ENCODE data around the gene C1QC.

Gene C1QC

DNA sequence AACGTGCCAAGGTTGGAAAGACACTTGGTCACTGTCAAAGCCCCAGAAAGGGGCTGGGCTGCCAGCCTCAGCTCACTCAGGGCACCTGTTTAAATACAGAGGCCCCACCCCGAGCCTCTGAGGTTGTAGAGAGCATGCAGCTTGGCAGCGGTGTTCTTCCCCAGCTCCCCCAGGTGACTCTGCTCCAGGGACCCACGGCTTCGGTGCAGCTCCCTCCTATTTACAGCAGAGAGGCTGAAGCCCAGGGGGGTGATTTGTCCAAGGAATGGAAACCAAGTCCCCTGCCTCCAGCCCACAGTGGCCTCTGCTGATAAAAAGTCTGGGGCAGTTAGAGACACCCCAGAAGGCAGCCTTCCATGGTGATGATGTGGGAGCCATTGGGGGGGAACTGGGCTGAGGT, 16.1 kb upstream of the C1QC start:
- H3K27me3 Mint-ChIP-seq: peaks cover 70 to 100% of the 10 kb centered on the region in 2 donors
- no peaks in the 10 kb centered on the region for H3K9me3 Mint-ChIP-seq
- no peak overlapping the region for H3K27ac Mint-ChIP-seq
- DNase-seq (no peak), ATAC-seq (replicated peaks) (no peak)
- peaks cover 0 to 2% of the 10 kb centered on the region in 2 donors for H3K4me1 Mint-ChIP-seq (ENCODE audit: low read depth in 2 of 2)
- H3K36me3 Mint-ChIP-seq (ENCODE audit: insufficient read depth): peaks cover 3% of the 10 kb centered on the region
- H3K4me3 Mint-ChIP-seq: no peak overlapping the region

DNA sequence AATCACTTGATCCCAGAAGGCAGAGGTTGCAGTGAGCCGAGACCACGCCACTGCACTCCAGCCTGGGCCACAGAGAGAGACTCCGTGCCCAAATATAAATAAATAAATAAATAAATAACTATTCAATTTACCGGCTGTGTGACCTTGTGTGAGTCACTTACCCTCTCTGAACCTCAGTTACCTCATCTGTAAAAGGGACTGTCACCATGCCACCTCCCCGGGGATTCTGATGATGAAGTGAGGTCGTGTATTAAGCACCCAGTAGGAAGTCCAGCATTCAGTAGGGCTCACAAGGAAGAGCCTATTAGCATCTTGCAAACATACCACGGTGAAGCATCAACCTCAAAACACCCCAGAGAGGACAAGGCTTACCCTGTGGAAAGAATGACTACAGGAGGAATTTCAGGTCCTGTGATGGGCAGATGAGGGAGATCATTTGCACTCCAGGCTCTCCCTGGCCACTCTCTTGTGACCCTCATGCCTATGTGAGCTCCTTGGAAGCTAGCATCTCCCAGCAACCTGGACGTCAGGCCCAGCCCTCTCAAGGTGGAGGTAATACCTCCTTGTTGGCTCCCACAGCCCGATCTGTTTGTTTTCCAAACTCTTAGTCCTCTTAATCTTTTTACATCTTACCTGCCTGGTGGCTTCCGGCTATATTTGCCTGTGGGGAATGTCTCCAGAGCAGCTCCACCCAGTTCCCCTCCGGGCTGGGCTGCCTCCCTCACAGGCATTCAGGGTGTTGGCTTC, 14.6 kb upstream of the C1QC start:
- no peak for ATAC-seq (replicated peaks)
- Mint-ChIP-seq H3K27me3 (peaks cover 61 to 100% of the 10 kb centered on the region in 2 donors), H3K9me3 (no peaks in the 10 kb centered on the region), H3K4me3 (no peak overlapping the region), H3K27ac (no peak overlapping the region), H3K36me3 (ENCODE audit: insufficient read depth) (peaks cover 3% of the 10 kb centered on the region), H3K4me1 (ENCODE audit: low read depth in 2 of 2) (peaks cover 4 to 5% of the 10 kb centered on the region in 2 donors)
- no peak for DNase-seq

DNA sequence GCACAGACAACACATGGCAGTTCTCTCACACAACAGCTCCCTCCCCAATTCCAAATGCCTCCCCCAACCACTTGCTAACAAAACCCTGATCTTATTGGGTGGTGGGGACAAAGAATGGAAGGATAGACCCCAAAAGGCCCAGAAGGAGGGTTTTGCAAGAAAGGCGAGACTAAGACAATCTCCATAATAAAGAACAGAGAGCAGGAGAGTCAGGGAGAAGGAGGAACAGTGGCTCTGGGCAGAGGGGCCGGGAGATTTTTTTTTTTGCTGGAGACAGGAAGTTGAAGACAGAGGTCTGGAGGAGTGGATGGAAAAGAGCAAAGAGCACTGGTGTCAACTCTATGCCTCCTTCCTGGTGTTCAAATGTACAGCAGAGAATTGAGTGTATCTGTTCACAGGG, 13.5 kb upstream of the C1QC start:
- H3K27me3 Mint-ChIP-seq: peaks cover 53 to 93% of the 10 kb centered on the region in 2 donors
- no peak for ATAC-seq (replicated peaks)
- H3K27ac Mint-ChIP-seq: no peak overlapping the region
- no peak overlapping the region for H3K4me3 Mint-ChIP-seq
- DNase-seq: no peak
- peaks cover 5 to 7% of the 10 kb centered on the region in 2 donors for H3K4me1 Mint-ChIP-seq (ENCODE audit: low read depth in 2 of 2)
- no peaks in the 10 kb centered on the region for H3K9me3 Mint-ChIP-seq
- peaks cover 3% of the 10 kb centered on the region for H3K36me3 Mint-ChIP-seq (ENCODE audit: insufficient read depth)

DNA sequence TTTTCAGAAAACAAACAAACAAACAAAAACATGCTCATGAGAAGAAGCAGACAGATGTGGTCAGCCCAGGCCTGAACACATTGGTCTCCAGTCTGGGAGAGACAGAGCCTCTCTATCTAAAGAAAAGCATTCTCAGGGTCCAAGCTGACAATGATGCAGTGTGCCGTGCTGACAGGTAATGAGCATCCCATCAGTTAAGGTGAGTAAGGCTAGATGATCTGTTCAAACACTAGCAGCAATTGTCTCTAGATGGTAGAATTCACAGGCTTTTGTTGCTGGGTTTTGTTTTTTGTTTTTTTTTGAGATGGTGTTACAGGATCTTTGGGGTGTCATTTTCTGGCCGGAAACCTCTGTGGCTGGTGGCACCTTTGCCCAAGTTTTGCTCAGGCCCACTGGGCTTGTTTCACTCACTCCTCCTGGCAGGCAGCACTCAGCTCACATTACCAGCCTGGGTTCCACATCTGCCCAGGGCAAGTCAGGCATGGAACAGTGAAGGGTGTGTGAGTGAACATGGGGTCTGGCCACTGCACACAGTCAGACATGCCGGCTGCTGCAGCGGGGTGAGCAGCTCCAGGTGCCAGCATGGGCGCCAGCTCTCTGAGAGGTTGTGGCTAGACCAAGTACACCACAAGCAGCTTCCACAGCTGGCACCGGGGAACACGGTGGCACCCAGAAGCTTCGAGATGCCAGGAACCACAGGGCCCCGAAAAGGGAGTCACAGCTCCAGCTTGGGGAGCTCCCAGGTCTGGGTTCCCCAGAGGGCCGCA, 9.6 kb upstream of the C1QC start:
- DNase-seq: no peak
- Mint-ChIP-seq H3K9me3 (no peaks in the 10 kb centered on the region), H3K27ac (no peak overlapping the region), H3K36me3 (ENCODE audit: insufficient read depth) (peaks cover 3% of the 10 kb centered on the region), H3K27me3 (peaks cover 42 to 76% of the 10 kb centered on the region in 2 donors), H3K4me1 (ENCODE audit: low read depth in 2 of 2) (peaks cover 4 to 7% of the 10 kb centered on the region in 2 donors), H3K4me3 (peak overlapping the region; percentile 2 to 43)
- peak; percentile 51 for ATAC-seq (replicated peaks)

DNA sequence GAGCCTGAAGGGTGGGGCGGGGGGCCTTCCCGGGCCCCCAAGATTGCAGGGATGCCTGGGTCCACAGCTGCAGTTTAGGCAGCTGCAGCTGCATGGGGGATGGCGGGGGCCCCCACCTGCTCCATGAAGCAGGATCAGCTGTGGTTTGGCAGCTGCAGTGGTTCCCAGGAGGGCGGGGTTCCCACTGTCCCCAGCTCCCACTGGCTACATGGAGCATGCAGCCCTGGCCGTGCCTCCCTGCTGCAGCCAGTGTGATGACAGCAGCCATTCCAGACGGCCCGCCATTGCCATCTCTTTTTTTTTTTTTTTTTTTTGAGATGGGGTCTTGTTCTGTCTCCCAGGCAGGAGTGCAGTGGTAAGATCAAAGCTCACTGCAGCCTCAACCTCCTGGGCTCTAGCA, 8.0 kb upstream of the C1QC start:
- no peak for DNase-seq

DNA sequence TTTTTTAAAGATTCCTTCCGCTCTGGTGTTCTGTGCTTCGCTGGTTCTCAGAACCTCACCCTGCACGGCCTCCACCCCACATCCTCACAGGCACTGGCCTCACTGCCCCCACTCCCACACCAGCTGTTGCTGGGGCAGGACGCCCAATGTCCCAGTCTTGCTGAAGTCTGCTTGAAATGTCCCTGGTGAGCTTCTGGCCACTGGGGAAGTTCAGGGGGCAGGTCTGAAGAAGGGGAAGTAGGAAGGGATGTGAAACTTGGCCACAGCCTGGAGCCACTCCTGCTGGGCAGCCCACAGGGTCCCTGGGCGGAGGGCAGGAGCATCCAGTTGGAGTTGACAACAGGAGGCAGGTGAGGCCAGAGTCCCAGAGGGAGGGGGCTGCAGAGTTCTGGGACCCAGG, 7.1 kb upstream of the C1QC start, which contains the start of gene C1QA:
TSS of gene C1QA (plus strand) at position 276 of the 400 bp plus-strand sequence. CDS start 989 bp downstream, outside the sequence.
- DNase-seq (no peak), ATAC-seq (replicated peaks) (no peak)
- H3K9me3 Mint-ChIP-seq: no peaks in the 10 kb centered on the region
- peaks cover 4 to 7% of the 10 kb centered on the region in 2 donors for H3K4me1 Mint-ChIP-seq (ENCODE audit: low read depth in 2 of 2)
- H3K27me3 Mint-ChIP-seq: peaks cover 26 to 65% of the 10 kb centered on the region in 2 donors
- H3K27ac Mint-ChIP-seq: no peak within 1 kb of the TSS
- no peak within 1 kb of the TSS for H3K4me3 Mint-ChIP-seq
- no peaks in the 10 kb centered on the region for H3K36me3 Mint-ChIP-seq (ENCODE audit: insufficient read depth)

More for the DNA sequence above, 8.0 kb upstream of the C1QC start:
- no peak for ATAC-seq (replicated peaks)
- Mint-ChIP-seq H3K27me3 (peaks cover 27 to 71% of the 10 kb centered on the region in 2 donors), H3K36me3 (ENCODE audit: insufficient read depth) (no peaks in the 10 kb centered on the region), H3K27ac (no peak overlapping the region), H3K4me1 (ENCODE audit: low read depth in 2 of 2) (peaks cover 4 to 7% of the 10 kb centered on the region in 2 donors), H3K9me3 (no peaks in the 10 kb centered on the region), H3K4me3 (no peak overlapping the region)

DNA sequence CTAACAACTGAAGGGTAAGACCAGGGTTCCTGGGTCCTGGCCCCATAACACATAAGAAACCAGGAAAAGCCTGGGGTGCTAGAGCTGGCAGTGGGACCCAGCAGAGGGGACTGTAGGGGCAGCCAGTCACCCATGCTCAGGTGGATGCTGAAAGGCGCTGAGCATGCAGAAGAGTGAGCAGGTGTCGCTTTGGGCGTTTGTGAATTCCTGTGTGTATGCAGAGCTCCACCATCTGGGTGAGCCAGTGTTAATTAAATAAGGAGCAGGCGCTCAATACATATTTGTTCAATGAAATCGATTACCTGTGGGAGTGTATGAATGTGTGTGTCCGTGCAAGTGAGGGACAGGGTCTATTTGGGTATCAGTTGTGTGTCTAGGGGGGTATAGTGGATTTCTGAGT, 6.5 kb upstream of the C1QC start:
- DNase-seq: no peak
- Mint-ChIP-seq H3K4me1 (ENCODE audit: low read depth in 2 of 2) (peaks cover 4 to 7% of the 10 kb centered on the region in 2 donors), H3K27me3 (peaks cover 23 to 65% of the 10 kb centered on the region in 2 donors), H3K36me3 (ENCODE audit: insufficient read depth) (no peaks in the 10 kb centered on the region), H3K27ac (no peak overlapping the region), H3K4me3 (no peak overlapping the region), H3K9me3 (no peaks in the 10 kb centered on the region)
- no peak for ATAC-seq (replicated peaks)

DNA sequence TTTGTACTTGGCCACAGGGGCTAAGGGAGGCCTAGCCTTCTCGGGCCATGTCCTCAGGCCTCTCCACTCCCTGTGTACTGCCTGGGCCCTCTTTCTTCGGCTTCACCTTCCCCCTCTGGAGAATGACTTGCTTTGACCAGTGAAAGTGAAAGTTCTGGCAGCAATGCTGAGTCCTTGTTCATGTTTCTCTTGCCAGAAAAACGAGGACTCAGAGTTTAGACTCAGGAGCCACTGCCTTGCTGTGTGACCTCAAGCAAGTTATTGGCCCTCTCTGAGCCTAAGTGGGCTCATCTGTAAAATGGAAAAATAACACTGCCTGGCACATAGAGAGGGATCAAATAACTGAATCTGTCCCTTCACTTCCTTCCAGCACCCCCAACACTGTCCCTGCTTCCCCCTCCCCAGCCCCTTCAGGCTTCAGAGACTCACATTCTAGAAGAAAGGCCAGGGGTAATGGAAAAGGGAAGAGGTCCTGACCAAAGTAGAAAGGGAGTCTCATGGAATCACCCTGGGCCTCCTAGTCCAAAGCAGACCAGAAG, 5.5 kb upstream of the C1QC start:
- no peaks in the 10 kb centered on the region for H3K36me3 Mint-ChIP-seq (ENCODE audit: insufficient read depth)
- DNase-seq: no peak
- no peak overlapping the region for H3K27ac Mint-ChIP-seq
- no peak overlapping the region for H3K4me3 Mint-ChIP-seq
- H3K4me1 Mint-ChIP-seq (ENCODE audit: low read depth in 2 of 2): peaks cover 4 to 7% of the 10 kb centered on the region in 2 donors
- ATAC-seq (replicated peaks): no peak
- H3K9me3 Mint-ChIP-seq: no peaks in the 10 kb centered on the region
- peaks cover 23 to 65% of the 10 kb centered on the region in 2 donors for H3K27me3 Mint-ChIP-seq

DNA sequence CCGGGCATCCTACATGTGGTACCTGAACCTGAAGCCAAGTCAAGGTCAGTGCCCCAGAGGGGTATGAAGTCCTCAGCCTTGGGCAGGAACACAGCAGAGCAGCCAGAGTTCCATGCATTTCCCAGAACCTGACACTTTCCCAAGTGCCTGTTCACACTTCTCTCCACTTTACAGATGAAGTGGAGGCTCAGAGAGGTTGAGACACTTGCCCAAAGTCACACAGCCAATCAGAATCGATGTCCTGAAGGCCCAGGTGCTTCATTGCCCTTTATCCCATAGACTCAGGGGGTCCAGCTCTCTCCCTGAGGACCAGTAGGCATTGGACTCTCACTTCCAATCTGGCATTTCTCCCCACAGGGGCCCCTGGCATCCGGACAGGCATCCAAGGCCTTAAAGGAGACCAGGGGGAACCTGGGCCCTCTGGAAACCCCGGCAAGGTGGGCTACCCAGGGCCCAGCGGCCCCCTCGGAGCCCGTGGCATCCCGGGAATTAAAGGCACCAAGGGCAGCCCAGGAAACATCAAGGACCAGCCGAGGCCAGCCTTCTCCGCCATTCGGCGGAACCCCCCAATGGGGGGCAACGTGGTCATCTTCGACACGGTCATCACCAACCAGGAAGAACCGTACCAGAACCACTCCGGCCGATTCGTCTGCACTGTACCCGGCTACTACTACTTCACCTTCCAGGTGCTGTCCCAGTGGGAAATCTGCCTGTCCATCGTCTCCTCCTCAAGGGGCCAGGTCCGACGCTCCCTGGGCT, 4.8 kb upstream of the C1QC start:
- H3K27ac Mint-ChIP-seq: no peak overlapping the region
- no peak overlapping the region for H3K4me3 Mint-ChIP-seq
- no peaks in the 10 kb centered on the region for H3K9me3 Mint-ChIP-seq
- DNase-seq: no peak
- H3K36me3 Mint-ChIP-seq (ENCODE audit: insufficient read depth): no peaks in the 10 kb centered on the region
- H3K27me3 Mint-ChIP-seq: peaks cover 18 to 65% of the 10 kb centered on the region in 2 donors
- no peak for ATAC-seq (replicated peaks)
- peaks cover 4% of the 10 kb centered on the region in 2 donors for H3K4me1 Mint-ChIP-seq (ENCODE audit: low read depth in 2 of 2)

DNA sequence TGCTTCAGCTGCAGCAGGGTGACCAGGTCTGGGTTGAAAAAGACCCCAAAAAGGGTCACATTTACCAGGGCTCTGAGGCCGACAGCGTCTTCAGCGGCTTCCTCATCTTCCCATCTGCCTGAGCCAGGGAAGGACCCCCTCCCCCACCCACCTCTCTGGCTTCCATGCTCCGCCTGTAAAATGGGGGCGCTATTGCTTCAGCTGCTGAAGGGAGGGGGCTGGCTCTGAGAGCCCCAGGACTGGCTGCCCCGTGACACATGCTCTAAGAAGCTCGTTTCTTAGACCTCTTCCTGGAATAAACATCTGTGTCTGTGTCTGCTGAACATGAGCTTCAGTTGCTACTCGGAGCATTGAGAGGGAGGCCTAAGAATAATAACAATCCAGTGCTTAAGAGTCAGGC, 4.1 kb upstream of the C1QC start:
- H3K27ac Mint-ChIP-seq: no peak overlapping the region

DNA sequence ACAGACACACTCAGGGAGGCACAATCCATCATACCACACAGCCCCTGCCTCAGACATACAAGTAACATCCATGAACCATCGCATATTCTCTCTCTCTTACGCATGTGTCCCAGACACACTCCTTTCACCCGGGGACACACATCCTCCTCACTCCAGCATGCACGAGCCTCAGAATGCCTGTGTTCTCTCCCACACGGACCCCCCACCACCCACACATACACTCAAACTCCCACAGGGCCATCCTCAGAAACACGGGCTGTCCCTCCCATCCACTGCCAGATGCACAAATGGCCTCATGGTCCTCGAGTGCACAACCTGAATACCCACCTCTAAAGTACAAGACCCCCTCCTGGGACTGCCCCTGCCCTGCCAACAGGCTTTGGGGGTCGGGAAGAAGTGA, 2.2 kb upstream of the C1QC start:
- no peak overlapping the region for H3K27ac Mint-ChIP-seq
- H3K4me1 Mint-ChIP-seq (ENCODE audit: low read depth in 2 of 2): no peaks in the 10 kb centered on the region
- H3K36me3 Mint-ChIP-seq (ENCODE audit: insufficient read depth): no peaks in the 10 kb centered on the region
- ATAC-seq (replicated peaks): no peak
- DNase-seq: no peak
- no peak overlapping the region for H3K4me3 Mint-ChIP-seq
- H3K9me3 Mint-ChIP-seq: no peaks in the 10 kb centered on the region
- H3K27me3 Mint-ChIP-seq: peaks cover 26 to 78% of the 10 kb centered on the region in 2 donors

More for the DNA sequence above, 4.1 kb upstream of the C1QC start:
- no peaks in the 10 kb centered on the region for H3K9me3 Mint-ChIP-seq
- peaks cover 15 to 62% of the 10 kb centered on the region in 2 donors for H3K27me3 Mint-ChIP-seq
- no peaks in the 10 kb centered on the region for H3K36me3 Mint-ChIP-seq (ENCODE audit: insufficient read depth)
- no peak for DNase-seq
- no peak for ATAC-seq (replicated peaks)
- no peak overlapping the region for H3K4me3 Mint-ChIP-seq
- no peaks in the 10 kb centered on the region for H3K4me1 Mint-ChIP-seq (ENCODE audit: low read depth in 2 of 2)

DNA sequence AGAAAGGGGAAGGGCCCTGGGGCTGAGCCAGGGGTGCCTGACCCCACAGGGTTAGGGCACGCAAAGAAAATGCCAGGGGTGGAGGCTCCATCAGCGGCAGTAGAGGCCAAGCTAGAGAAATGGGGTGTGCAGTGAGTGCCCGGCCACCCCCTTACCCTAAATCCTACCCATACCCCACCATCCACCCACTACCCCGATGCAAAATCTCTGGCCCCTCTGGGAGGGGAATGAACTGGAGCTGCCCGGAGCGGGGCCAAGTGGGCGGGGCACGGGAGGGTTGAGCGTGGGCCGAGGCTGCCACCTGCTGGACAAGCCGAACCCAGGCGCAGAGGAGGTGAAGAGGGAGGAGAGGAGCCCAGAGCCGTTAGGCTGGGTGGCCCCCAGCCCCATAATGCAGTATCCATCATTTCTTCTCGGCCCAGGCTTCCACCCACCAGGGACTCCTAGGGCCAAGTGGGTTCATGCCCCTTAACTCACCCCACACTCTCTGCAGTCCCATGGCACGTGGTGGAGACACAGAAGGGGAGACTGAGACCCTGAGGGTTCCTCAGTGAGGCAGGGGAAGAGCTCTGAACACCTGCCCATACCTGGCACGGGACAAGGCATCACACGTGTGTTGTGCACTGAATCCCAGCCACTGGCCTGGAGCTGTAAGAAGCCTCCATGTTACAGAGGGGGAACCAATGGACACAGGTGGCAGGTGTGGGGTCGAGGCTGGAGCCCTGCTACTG, 1.4 kb upstream of the C1QC start:
- no peaks in the 10 kb centered on the region for H3K36me3 Mint-ChIP-seq (ENCODE audit: insufficient read depth)
- H3K4me1 Mint-ChIP-seq (ENCODE audit: low read depth in 2 of 2): no peaks in the 10 kb centered on the region
- DNase-seq: peak; percentile 49 to 61 (median 60)
- H3K9me3 Mint-ChIP-seq: no peaks in the 10 kb centered on the region
- peak; percentile 77 for ATAC-seq (replicated peaks)
- H3K27me3 Mint-ChIP-seq: peaks cover 24 to 71% of the 10 kb centered on the region in 2 donors
- H3K27ac Mint-ChIP-seq: no peak overlapping the region
- H3K4me3 Mint-ChIP-seq: no peak overlapping the region
